IPS DF 19.7 (cell line): Measurements from ENCODE around the gene PLEKHA6.
A peak's percentile ranks its signal among the peaks of the same experiment; 100 is the strongest.
"Not testable (repeated sequence)": the region's sequence is repeated elsewhere in the genome, so short reads cannot be mapped to it uniquely, and the experiment has no call there.

ENCODE experiments used
- DNase-seq: peaks from one replicate; pipeline ENCODE4 v3.0.0-alpha.2; 2013; ENCODE audit warnings: low read depth, low spot score

PLEKHA6 gene

GRCh38 chr1:204313675-204314074, 46.1 kb downstream of the PLEKHA6 start:
- DNase-seq, result no peak

GRCh38 chr1:204310970-204311369, 48.8 kb downstream of the PLEKHA6 start:
- DNase-seq, result not testable (repeated sequence)

GRCh38 chr1:204308023-204308628, 51.6 kb downstream of the PLEKHA6 start:
- DNase-seq, result no peak

GRCh38 chr1:204307334-204307883, 52.3 kb downstream of the PLEKHA6 start:
- no peak for DNase-seq

- DNase-seq, result no peak
Measured at GRCh38 chr1:204306076-204306475, 53.7 kb downstream of the PLEKHA6 start.

- DNase-seq, result peak; percentile 78
Measured at GRCh38 chr1:204304067-204304466, 55.7 kb downstream of the PLEKHA6 start.

GRCh38 chr1:204302769-204303168, 57.0 kb downstream of the PLEKHA6 start:
- DNase-seq, result no peak

GRCh38 chr1:204301171-204301957, 58.4 kb downstream of the PLEKHA6 start:
- no peak for DNase-seq

GRCh38 chr1:204299814-204300365, 59.8 kb downstream of the PLEKHA6 start:
- DNase-seq, result no peak

GRCh38 chr1:204296431-204296988, 63.2 kb downstream of the PLEKHA6 start:
- DNase-seq, result no peak

GRCh38 chr1:204295671-204296070, 64.1 kb downstream of the PLEKHA6 start:
- no peak for DNase-seq

GRCh38 chr1:204294357-204294756, 65.4 kb downstream of the PLEKHA6 start:
- DNase-seq, result no peak

- no peak for DNase-seq
Measured at GRCh38 chr1:204293605-204294337, 66.0 kb downstream of the PLEKHA6 start.

GRCh38 chr1:204292740-204293139, 67.0 kb downstream of the PLEKHA6 start:
- DNase-seq, result no peak

- DNase-seq, result no peak
Measured at GRCh38 chr1:204289280-204289679, 70.4 kb downstream of the PLEKHA6 start.

GRCh38 chr1:204288021-204288588, 71.6 kb downstream of the PLEKHA6 start:
- peak; percentile 38 for DNase-seq

- DNase-seq, result no peak
Measured at GRCh38 chr1:204287466-204287891, 72.2 kb downstream of the PLEKHA6 start.

GRCh38 chr1:204286831-204287421, 72.8 kb downstream of the PLEKHA6 start:
- no peak for DNase-seq

- no peak for DNase-seq
Measured at GRCh38 chr1:204286315-204286714, 73.4 kb downstream of the PLEKHA6 start.

GRCh38 chr1:204285436-204286305, 74.1 kb downstream of the PLEKHA6 start:
- DNase-seq, result no peak
